Peyer's patch (tissue), 4 donors: ENCODE data around the gene CUL1. TPM values are rescaled to one million over a fixed set of nuclear protein-coding genes. Genes with fewer than 3 reads are reported as not detected.

Experiments used
- DNase-seq, 3 donors: peaks; one replicate each; pipeline ENCODE4 v3.0.0-alpha.2; 2017 to 2019
- H3K27ac ChIP-seq, 4 donors: fragments of 200-600 bp; sonication (generic); one replicate each; pipeline ENCODE4 v1.5.1; 2016 to 2019
- H3K27me3 ChIP-seq, 2 donors: fragments of 200-600 bp; sonication (generic); one replicate each; pipeline ENCODE4 v1.5.1; 2019
- H3K36me3 ChIP-seq, 3 donors: fragments of 200-600 bp; sonication (generic); one replicate each; pipeline ENCODE4 v1.5.1; 2016 to 2019
- H3K4me1 ChIP-seq, 4 donors: fragments of 200-600 bp; sonication (generic); one replicate each; pipeline ENCODE4 v1.5.1; 2016 to 2019
- H3K4me3 ChIP-seq, 4 donors: fragments of 200-600 bp; sonication (generic); 1 replicate in 3 of 4; 2 replicates in 1 of 4; pipeline ENCODE4 v1.5.1; 2016 to 2019; ENCODE audit warnings: mild to moderate bottlenecking in 1 of 4
- H3K9me3 ChIP-seq, 4 donors: fragments of 200-600 bp; sonication (generic); one replicate each; pipeline ENCODE4 v1.5.1; 2016 to 2019; ENCODE audit warnings: mild to moderate bottlenecking in 1 of 4
- CTCF ChIP-seq, 6 experiments: fragments of 450-650 bp in 4 of 6; fragments of 200-600 bp in 2 of 6; sonication (generic) in 1 of 6; IDR thresholded peaks; one replicate each; pipeline ENCODE4 v1.5.1; 2017 to 2019; ENCODE audit warnings: antibody characterized with exemption in 6 of 6, mild to moderate bottlenecking in 3 of 6, moderate library complexity in 1 of 6
- POLR2A ChIP-seq, 2 donors: fragments of 450-650 bp; IDR thresholded peaks; one replicate each; pipeline ENCODE4 v1.5.1; 2017; ENCODE audit warnings: antibody characterized with exemption in 2 of 2, mild to moderate bottlenecking in 2 of 2, moderate library complexity in 2 of 2
- total RNA-seq, 4 donors: library from RNA; depleted of rRNA; stranded (reverse); fragments of >200 nt; gene quantifications; one replicate each; pipeline ENCODE4 v1.1.0, GENCODE V29; 2016

The CUL1 gene
- total RNA-seq, 4 donors from 2014 or later = 29.5 to 86.6 (median 35.8) TPM

GRCh38 chr7:148790850-148791249 is 92.1 kb downstream of the CUL1 start:
- Histone ChIP-seq H3K27ac (no peak overlapping the region), H3K9me3 (no peaks in the 10 kb centered on the region), H3K4me3 (no peak overlapping the region), H3K4me1 (no peaks in the 10 kb centered on the region), H3K36me3 (peaks cover 0 to 91% (median 0%) of the 10 kb centered on the region in 3 donors), H3K27me3 (no peaks in the 10 kb centered on the region)
- no peak for DNase-seq
- TF ChIP-seq CTCF (IDR thresholded peaks at IDR 0.05) = no peak
- no peak for TF ChIP-seq POLR2A (IDR thresholded peaks at IDR 0.05)

GRCh38 chr7:148791546-148791945 is 92.8 kb downstream of the CUL1 start:
- Histone ChIP-seq H3K27ac (no peak overlapping the region), H3K9me3 (no peaks in the 10 kb centered on the region), H3K36me3 (peaks cover 0 to 92% (median 0%) of the 10 kb centered on the region in 3 donors), H3K4me1 (no peaks in the 10 kb centered on the region), H3K27me3 (no peaks in the 10 kb centered on the region), H3K4me3 (no peak overlapping the region)
- TF ChIP-seq CTCF (IDR thresholded peaks at IDR 0.05) = no peak
- no peak for DNase-seq

GRCh38 chr7:148793590-148793989 is 94.9 kb downstream of the CUL1 start:
- Histone ChIP-seq H3K4me1 (no peaks in the 10 kb centered on the region), H3K9me3 (no peaks in the 10 kb centered on the region), H3K27me3 (no peaks in the 10 kb centered on the region), H3K36me3 (peaks cover 0 to 89% (median 0%) of the 10 kb centered on the region in 3 donors), H3K27ac (no peak overlapping the region), H3K4me3 (no peak overlapping the region)
- no peak for DNase-seq
- TF ChIP-seq CTCF (IDR thresholded peaks at IDR 0.05) (no peak), POLR2A (IDR thresholded peaks at IDR 0.05) (no peak)

GRCh38 chr7:148794476-148794875 is 95.8 kb downstream of the CUL1 start:
- Histone ChIP-seq H3K27me3 (no peaks in the 10 kb centered on the region), H3K27ac (no peak overlapping the region), H3K9me3 (no peaks in the 10 kb centered on the region), H3K4me3 (no peak overlapping the region), H3K36me3 (peaks cover 0 to 89% (median 0%) of the 10 kb centered on the region in 3 donors), H3K4me1 (no peaks in the 10 kb centered on the region)
- no peak for TF ChIP-seq POLR2A (IDR thresholded peaks at IDR 0.05)
- TF ChIP-seq CTCF (IDR thresholded peaks at IDR 0.05) = no peak
- DNase-seq = no peak

GRCh38 chr7:148796841-148797240 is 98.1 kb downstream of the CUL1 start:
- TF ChIP-seq POLR2A (IDR thresholded peaks at IDR 0.05) (no peak), CTCF (IDR thresholded peaks at IDR 0.05) (no peak)
- no peak overlapping the region for H3K4me3 ChIP-seq
- peaks cover 0 to 89% (median 0%) of the 10 kb centered on the region in 3 donors for H3K36me3 ChIP-seq
- H3K4me1 ChIP-seq = no peaks in the 10 kb centered on the region
- no peaks in the 10 kb centered on the region for H3K9me3 ChIP-seq
- H3K27ac ChIP-seq = no peak overlapping the region
- no peak for DNase-seq
- H3K27me3 ChIP-seq = no peaks in the 10 kb centered on the region
